K562 (cell line): ENCODE data around the gene TMSB4X. TPM values are rescaled to one million over a fixed set of nuclear protein-coding genes. Genes with fewer than 3 reads are reported as not detected.

Source experiments
- ATAC-seq: fragments of 200-7000 bp; cut with Tn5 transposase; 3 replicates; pipeline ENCODE4 v1.9.1; 2020; ENCODE audit warnings: moderate library complexity
- BruUV-seq: library from RNA; stranded (reverse); fragments of 400-500 nt; replicated peaks from 2 replicates; lab custom pipeline; 2021; lab: Mats Ljungman, UMichigan
- CTCF ChIA-PET: fragments of 300-600 bp; formaldehyde crosslinking; extraction: SDS; loops from one replicate; lab custom pipeline; 2021; ENCODE audit warnings: low intra/inter-chr PET ratio; lab: Yijun Ruan, JAX
- POLR2A ChIA-PET: fragments of 300-600, 350-650 bp; sonication (Branson Sonifier 250); formaldehyde crosslinking; extraction: SDS; loops from one replicate; lab custom pipeline; 2021; ENCODE audit warnings: antibody characterized with exemption, inconsistent platforms; lab: Yijun Ruan, JAX
- DNase-seq, 4 experiments: peaks; one replicate each; pipeline versions ENCODE4 v3.0.0 to v3.0.0-alpha.2; 2011 to 2018; ENCODE audit warnings: low spot score in 3 of 4, mixed read lengths in 3 of 4; ENCODE audit errors: extremely low read depth in 1 of 4
- FAIRE-seq: peaks from 2 replicates; lab custom pipeline; 2011; peaks lifted over from hg19 to GRCh38; lab: Jason Lieb, UNC
- H2AFZ ChIP-seq: 2 replicates; pipeline ENCODE4 v1.6.0; 2011; ENCODE audit warnings: low read depth, low read length, control low read depth, inconsistent platforms
- H3K27ac ChIP-seq: fragments of 200-600 bp; 3 replicates; pipeline ENCODE4 v1.8.0; 2011; ENCODE audit warnings: low read depth, mild to moderate bottlenecking, control low read depth, inconsistent platforms, low read length, moderate library complexity, mixed read lengths; ENCODE audit errors: extremely low read depth
- H3K27me3 ChIP-seq, 2 experiments: fragments of 300-600 bp in 1 of 2; 2 replicates in 1 of 2; 3 replicates in 1 of 2; pipeline versions ENCODE4 v1.6.0 to v1.8.0; 2011; ENCODE audit warnings: inconsistent platforms in 2 of 2, low read length in 2 of 2, mild to moderate bottlenecking in 1 of 2, mixed read lengths in 1 of 2, moderate library complexity in 1 of 2; ENCODE audit not compliant: control insufficient read depth in 2 of 2, insufficient read depth in 2 of 2
- H3K36me3 ChIP-seq: fragments of 300-600 bp; 3 replicates; pipeline ENCODE4 v1.8.0; 2011; ENCODE audit warnings: mild to moderate bottlenecking, low read length, inconsistent platforms; ENCODE audit not compliant: control insufficient read depth, insufficient read depth
- H3K4me1 ChIP-seq, 2 experiments: fragments of 200-600 bp in 1 of 2; replicated peaks in 1 of 2; 2 replicates in 1 of 2; 3 replicates in 1 of 2; pipeline versions ENCODE4 v1.5.1 to v1.8.0; 2011; ENCODE audit warnings: inconsistent platforms in 2 of 2, low read length in 2 of 2, mild to moderate bottlenecking in 1 of 2, mixed read lengths in 1 of 2, moderate library complexity in 1 of 2; ENCODE audit not compliant: control insufficient read depth in 2 of 2, insufficient read depth in 2 of 2
- H3K4me2 ChIP-seq: 2 replicates; pipeline ENCODE4 v1.6.1; 2011; ENCODE audit warnings: low read length, control low read depth, inconsistent platforms, mixed read lengths; ENCODE audit not compliant: insufficient read depth
- H3K4me3 ChIP-seq: fragments of 200-600 bp; sonication (generic), shearing (Covaris generic); 2 replicates; pipeline ENCODE4 v1.5.1; 2016; ENCODE audit warnings: control low read depth, inconsistent platforms
- H3K79me2 ChIP-seq: fragments of 200-600 bp; 3 replicates; pipeline ENCODE4 v1.8.0; 2011; ENCODE audit warnings: low read length, inconsistent platforms; ENCODE audit not compliant: control insufficient read depth, insufficient read depth
- H3K9ac ChIP-seq, 2 experiments: 2 replicates each; pipeline versions ENCODE4 v1.6.0 to v1.6.1; 2011; ENCODE audit warnings: low read depth in 2 of 2, low read length in 2 of 2, control low read depth in 1 of 2, inconsistent platforms in 1 of 2, mild to moderate bottlenecking in 1 of 2, mixed read lengths in 1 of 2; ENCODE audit not compliant: insufficient read depth in 1 of 2
- H3K9me1 ChIP-seq: one replicate; pipeline ENCODE4 v1.6.0; 2011; ENCODE audit warnings: inconsistent platforms, mild to moderate bottlenecking, low read length, moderate library complexity; ENCODE audit not compliant: control insufficient read depth, insufficient read depth
- H3K9me3 ChIP-seq: replicated peaks from 2 replicates; pipeline ENCODE4 v1.5.1; 2011; ENCODE audit warnings: low read depth, low read length, inconsistent platforms; ENCODE audit not compliant: control insufficient read depth, insufficient read depth
- H4K20me1 ChIP-seq: replicated peaks from 2 replicates; pipeline ENCODE4 v1.6.1; 2011; ENCODE audit warnings: low read length, inconsistent platforms, mixed read lengths; ENCODE audit not compliant: control insufficient read depth, insufficient read depth
- ATF6 ChIP-seq: sonication (generic); formaldehyde crosslinking; IDR thresholded peaks from 2 replicates; pipeline ENCODE4 v1.4.0; 2020; ENCODE audit warnings: mild to moderate bottlenecking, missing genetic modification reagents
- C11orf30 ChIP-seq: fragments of 450-650 bp; IDR thresholded peaks from 2 replicates; pipeline ENCODE4 v1.6.1; 2016; ENCODE audit warnings: low read depth, mild to moderate bottlenecking
- CCNT2 ChIP-seq: IDR thresholded peaks from 2 replicates; pipeline ENCODE4 v1.6.1; 2011; ENCODE audit warnings: borderline replicate concordance, low read depth, mild to moderate bottlenecking, moderate library complexity, mixed read lengths, low read length; ENCODE audit not compliant: insufficient read length; ENCODE audit errors: extremely low read depth
- EGR1 ChIP-seq: fragments of 450-650 bp; conservative IDR thresholded peaks from 2 replicates; pipeline ENCODE4 v1.6.1; 2017; ENCODE audit warnings: mild to moderate bottlenecking
- GTF2E2 ChIP-seq: fragments of 200-800 bp; sonication (Bioruptor generic); IDR thresholded peaks from 2 replicates; pipeline ENCODE4 v1.6.1; 2016; ENCODE audit warnings: missing genetic modification characterization, missing compliant biosample characterization
- HDGF ChIP-seq: fragments of 450-650 bp; IDR thresholded peaks from 2 replicates; pipeline ENCODE4 v1.6.1; 2016
- HMGXB4 ChIP-seq: sonication (generic); formaldehyde crosslinking; IDR thresholded peaks from 2 replicates; pipeline ENCODE4 v1.8.1; 2023; ENCODE audit warnings: mild to moderate bottlenecking, missing genetic modification reagents
- KLF10 ChIP-seq: fragments of 250-450 bp; sonication (Bioruptor Pico); IDR thresholded peaks from 2 replicates; pipeline ENCODE4 v1.6.1; 2021; ENCODE audit warnings: matching md5 sums
- KLF16 ChIP-seq: IDR thresholded peaks from 2 replicates; pipeline ENCODE4 v1.6.1; 2016; ENCODE audit warnings: antibody characterized with exemption
- MAFK ChIP-seq: IDR thresholded peaks from 2 replicates; pipeline ENCODE4 v1.6.1; 2011; ENCODE audit warnings: low read length, improper control_type of control experiment
- MYC ChIP-seq, 2 experiments: fragments of 250-450 bp in 1 of 2; sonication (Bioruptor Pico) in 1 of 2; IDR thresholded peaks; 2 replicates each; pipeline versions ENCODE4 v1.5.1 to v1.6.1; 2012 to 2021; ENCODE audit warnings: low read depth in 2 of 2, borderline replicate concordance in 1 of 2, improper control_type of control experiment in 1 of 2, low read length in 1 of 2, mild to moderate bottlenecking in 1 of 2, moderate library complexity in 1 of 2
- SIRT6 ChIP-seq: IDR thresholded peaks from one replicate; pipeline ENCODE4 v1.6.1; 2012; ENCODE audit warnings: low read depth, mild to moderate bottlenecking, control low read depth, inconsistent platforms, low read length, moderate library complexity
- STAT6 ChIP-seq: sonication (generic); formaldehyde crosslinking; IDR thresholded peaks from 2 replicates; pipeline ENCODE4 v1.8.1; 2023; ENCODE audit warnings: mild to moderate bottlenecking, missing genetic modification reagents
- TAF15 ChIP-seq: fragments of 200-400 bp; formaldehyde crosslinking; IDR thresholded peaks from 2 replicates; pipeline ENCODE4 v1.6.1; 2017; ENCODE audit warnings: mild to moderate bottlenecking, low read depth, low read length, moderate library complexity
- ZNF274 ChIP-seq: IDR thresholded peaks from 2 replicates; pipeline ENCODE4 v1.6.1; 2011; ENCODE audit warnings: low read depth, mild to moderate bottlenecking, low read length, moderate library complexity, borderline replicate concordance
- ZNF384 ChIP-seq: IDR thresholded peaks from 2 replicates; pipeline ENCODE4 v1.6.1; 2012; ENCODE audit warnings: low read depth, low read length, improper control_type of control experiment
- WGBS: fragments of 100-300 bp; shearing (Covaris generic); methylation state at CpG from one replicate; pipeline ENCODE4 v1.1.6; 2016; ENCODE audit warnings: low coverage, mixed read lengths; ENCODE audit not compliant: insufficient coverage; ENCODE audit errors: missing lambda C conversion rate; 5-methylcytosine and 5-hydroxymethylcytosine counted together
- in situ Hi-C: fragments of 300-500 bp; cut with MboI; formaldehyde crosslinking; loops from 4 replicates; pipeline ENCODE4 v1.15.0; 2018; ENCODE audit warnings: inconsistent platforms, mixed read lengths
- intact Hi-C: fragments of 100-400 bp; cut with micrococcal nuclease; formaldehyde crosslinking; loops from 2 replicates; pipeline ENCODE4 v1.14.2; 2022
- polyA plus RNA-seq, 8 experiments: library from polyadenylated mRNA; depleted of rRNA in 4 of 8; stranded (reverse) in 5 of 8; unstranded in 3 of 8; fragments of >200 nt; fragmentation: Nextera tagmentation in 2 of 8; fragmentation: Illumina TruSeq in 1 of 8; extraction: Ambion mirVana in 2 of 8; extraction: Trizol in 1 of 8; gene quantifications; 2 replicates each; pipeline versions ENCODE4 v1.2.1 to v1.2.3, GENCODE V29; 2011 to 2014; ENCODE audit warnings: inconsistent platforms in 1 of 8, missing spikeins in 1 of 8
- total RNA-seq, 7 experiments: library from RNA; depleted of rRNA in 6 of 7; stranded (reverse); fragments of >200 nt in 6 of 7; fragmentation: Illumina TruSeq in 2 of 7; extraction: Trizol in 2 of 7; gene quantifications; 2 replicates each; pipeline versions ENCODE4 v1.2.1 to v1.2.3, GENCODE V29; 2011 to 2021; ENCODE audit warnings: low replicate concordance in 1 of 7

TMSB4X gene
- total and polyA plus RNA-seq, 9 of the 15 experiments (the other 6 are each of a cell fraction or from before 2014, with no cell fraction given): 1,035 to 2,035 (median 1,529) TPM

- peaks cover 12 to 31% of the 10 kb centered on the region in 2 experiments; a peak in 4 of 5 replicates for H3K4me1 ChIP-seq
- POLR2A ChIA-PET: interaction anchor here (0.6 to 3.1 kb wide), 14 partner anchors 9 to 419 kb away, joined by 3 to 32 read pairs (median 4); no protein-coding TSS in a partner anchor
- peaks cover 46% of the 10 kb centered on the region for H3K79me2 ChIP-seq
- intact Hi-C loops (loop anchor here (5.0 kb wide), 1 partner anchor 513 kb away; no protein-coding TSS in a partner anchor), in situ Hi-C loops (loop anchor here (25.0 kb wide), 1 partner anchor 688 kb away; the partner anchor contains the start of gene TCEANC)
- no peaks in the 10 kb centered on the region for H3K9me1 ChIP-seq
- H3K36me3 ChIP-seq: peaks cover 12% of the 10 kb centered on the region; the same call in 2 of the 3 replicates
- FAIRE-seq (peak; percentile 15), DNase-seq (peak; percentile 62 to 73 (median 64)), ATAC-seq (peak; percentile 34)
- peaks cover 6% of the 10 kb centered on the region; the same call in 1 of the 2 replicates for H4K20me1 ChIP-seq
- under 1% methylated on average over 10 of the region's 13 CpGs for WGBS
- no peaks in the 10 kb centered on the region for H3K27me3 ChIP-seq
- BruUV-seq: no TSS peak
- peak overlapping the region; percentile 95 for H3K27ac ChIP-seq
- H3K4me3 ChIP-seq: peak overlapping the region; percentile 97
- CTCF ChIA-PET: interaction anchor here (0.8 kb wide), 1 partner anchor 26 kb away, joined by 4 read pairs; no protein-coding TSS in a partner anchor
- peak overlapping the region; percentile 61 to 89 for H3K9ac ChIP-seq
- H2AFZ ChIP-seq: peak overlapping the region; percentile 97
- peak overlapping the region; percentile 94 for H3K4me2 ChIP-seq
- no peaks in the 10 kb centered on the region for H3K9me3 ChIP-seq
- TF ChIP-seq STAT6 (no peak), KLF16 (no peak), C11orf30 (peak; percentile 88), KLF10 (CRISPR knock-in tag) (no peak), ATF6 (no peak), HDGF (no peak), ZNF274 (no peak), ZNF384 (no peak), MYC (IDR thresholded peaks at IDR 0.05; ENCODE audit: low read depth, low read length) (0 out of 2 replicates have a peak, but pooled peaks have one; percentile 12), MYC (CRISPR knock-in tag; IDR thresholded peaks at IDR 0.05; ENCODE audit: borderline replicate concordance, low read depth) (no peak; the same call in 1 of the 2 replicates), HMGXB4 (CRISPR knock-in tag) (no peak), CCNT2 (no peak), SIRT6 (no peak), MAFK (peak; percentile 22; the same call in 1 of the 2 replicates), GTF2E2 (tag) (no peak), EGR1 (no peak), TAF15 (no peak)
Observed at GRCh38 chrX:12974305-12974795, 560 bp upstream of the TMSB4X start.
